ENCODE data around the gene FHIT.

FHIT gene

DNA sequence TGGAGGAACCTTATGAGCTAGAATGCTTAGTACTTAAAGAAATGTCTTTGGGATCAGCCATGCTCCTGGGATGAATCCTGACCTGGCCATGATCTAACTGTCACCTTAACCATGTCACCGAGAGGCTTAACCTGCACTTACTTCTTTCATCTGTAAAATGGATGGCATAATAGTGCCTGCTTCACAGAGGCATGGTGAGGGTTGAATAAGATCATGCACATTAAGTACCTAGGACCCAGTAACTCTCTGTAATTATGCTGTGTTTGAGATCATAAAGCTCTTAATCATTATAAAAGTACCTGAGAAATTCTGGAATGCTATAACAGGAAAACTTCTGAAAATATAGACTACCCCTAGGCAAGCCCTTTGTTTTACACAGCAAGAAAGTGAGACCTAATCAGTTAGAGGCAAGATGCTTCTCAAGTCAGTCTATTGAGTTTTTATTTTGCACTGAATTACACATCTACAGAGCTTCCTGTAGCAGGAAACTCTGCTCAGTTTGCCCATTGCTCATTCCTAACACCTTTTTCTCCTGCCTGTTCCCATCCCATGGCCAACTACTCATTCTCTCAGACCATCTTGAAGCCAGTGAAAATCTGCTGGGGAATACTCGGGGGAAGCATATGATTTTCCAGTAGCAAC, 1185.9 kb downstream of the FHIT start:
- no peak for DNase-seq

DNA sequence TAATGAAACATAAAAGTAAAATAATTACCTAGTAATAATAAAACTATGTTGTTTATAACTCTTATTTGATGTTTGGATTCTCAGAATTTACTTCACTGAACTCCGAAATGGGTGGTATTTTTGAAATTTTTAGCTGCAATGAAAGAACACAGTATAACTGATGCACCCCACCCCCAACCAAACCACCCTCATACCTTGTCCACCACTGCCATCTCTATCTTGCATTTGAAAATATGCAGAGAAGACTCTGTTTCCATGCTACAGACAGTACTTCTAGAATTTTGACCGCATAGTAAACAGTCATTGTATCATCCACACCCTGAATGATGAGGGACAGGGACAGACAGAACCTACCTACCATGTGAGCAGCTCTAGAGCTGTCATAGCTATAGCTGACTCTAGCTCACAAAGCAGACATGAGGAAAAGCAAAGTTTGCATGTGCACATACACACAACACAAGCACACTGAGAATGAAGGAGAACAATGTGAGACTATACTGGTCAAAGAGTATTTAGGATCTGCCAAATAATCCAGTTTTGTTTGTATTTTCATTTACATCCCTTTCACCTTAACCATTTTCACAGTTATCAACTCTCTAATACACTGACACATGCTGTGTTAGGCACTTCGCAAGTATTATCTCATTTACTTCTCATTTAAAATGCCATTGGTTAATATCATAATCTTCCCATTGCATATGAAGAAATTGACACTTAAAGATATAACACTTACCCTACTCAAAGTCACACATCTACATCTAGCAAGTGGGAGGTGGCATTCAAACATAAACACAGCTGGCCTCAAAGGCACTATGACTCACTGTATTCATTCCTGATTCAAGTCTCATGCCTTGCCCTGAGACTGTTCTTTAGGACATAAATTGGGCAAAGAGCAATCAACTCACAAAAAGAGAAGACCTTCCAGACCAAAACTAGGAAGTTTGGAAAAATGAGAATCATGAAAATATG, 1186.8 kb downstream of the FHIT start:
- DNase-seq, result peak; percentile 46

DNA sequence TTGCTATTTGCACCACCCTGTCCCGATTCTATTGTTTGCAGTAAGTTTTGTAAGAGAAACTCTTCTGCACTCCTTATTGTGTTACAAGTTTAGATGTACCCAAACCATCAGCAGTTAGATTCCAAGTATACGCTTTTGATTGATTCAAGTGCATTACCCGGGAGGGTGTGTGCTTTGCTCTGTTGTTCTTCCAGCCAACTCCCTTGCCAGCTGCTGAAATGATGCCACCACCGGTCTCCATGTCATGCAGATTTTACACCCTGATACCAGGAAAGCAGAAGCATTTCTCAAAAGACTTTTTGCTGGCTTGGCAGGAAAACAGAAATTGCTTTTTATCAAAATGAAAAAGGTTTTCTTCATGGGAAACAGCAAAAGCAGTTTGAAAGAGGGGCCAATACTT, 1194.8 kb downstream of the FHIT start:
- DNase-seq, result no peak

DNA sequence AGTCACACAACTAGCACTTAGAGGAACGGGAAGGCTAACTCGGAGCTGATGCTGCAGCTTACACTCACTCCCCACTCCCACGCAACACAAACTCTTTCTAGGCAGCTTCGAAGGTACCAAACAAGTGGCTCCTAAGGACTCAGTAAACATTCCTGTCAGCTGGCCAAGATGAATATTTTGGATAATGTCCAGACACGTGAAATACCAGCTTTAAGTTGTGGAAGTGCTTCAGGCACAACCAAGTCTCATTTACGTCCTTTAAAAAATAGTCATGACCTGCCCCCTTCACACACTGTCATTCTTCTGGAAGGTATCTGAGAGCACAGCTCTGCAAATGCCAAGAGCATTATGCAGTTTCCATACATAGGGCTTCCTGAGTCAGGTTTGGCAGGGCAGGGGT, 1195.5 kb downstream of the FHIT start:
- DNase-seq, result no peak

DNA sequence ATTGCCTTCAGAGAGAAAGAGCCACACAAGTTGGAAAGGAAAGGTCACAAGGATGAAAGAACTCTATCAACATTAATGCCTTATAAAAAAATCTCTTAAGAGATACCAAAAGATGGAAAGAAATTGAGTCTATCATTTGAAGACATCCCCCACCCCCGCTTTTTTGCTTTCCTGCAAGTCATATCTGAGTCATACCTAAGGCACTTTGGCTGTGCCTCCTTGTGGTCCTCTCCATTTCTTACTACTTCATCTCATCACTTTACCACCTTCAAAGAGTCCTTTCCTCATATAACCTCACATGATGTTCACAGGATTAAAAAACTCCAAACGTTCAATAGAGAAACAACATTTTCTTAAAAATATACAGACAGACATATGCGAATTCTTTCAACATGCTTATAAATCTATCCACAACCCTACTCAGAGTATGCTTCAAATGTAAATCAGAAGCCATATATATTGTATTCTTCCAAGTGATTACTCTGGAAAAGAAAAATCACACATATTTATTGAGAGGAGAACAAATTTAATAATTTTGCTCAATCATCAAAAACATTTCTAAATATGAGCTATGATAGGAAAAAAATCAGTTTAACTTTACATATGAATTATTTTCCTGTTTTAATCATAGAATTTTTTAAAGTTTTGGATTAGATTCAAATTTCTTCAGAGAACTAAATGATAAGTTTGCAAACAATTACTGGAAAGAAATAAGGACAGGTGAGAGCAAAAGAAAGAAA, 1197.6 kb downstream of the FHIT start:
- DNase-seq, result no peak

DNA sequence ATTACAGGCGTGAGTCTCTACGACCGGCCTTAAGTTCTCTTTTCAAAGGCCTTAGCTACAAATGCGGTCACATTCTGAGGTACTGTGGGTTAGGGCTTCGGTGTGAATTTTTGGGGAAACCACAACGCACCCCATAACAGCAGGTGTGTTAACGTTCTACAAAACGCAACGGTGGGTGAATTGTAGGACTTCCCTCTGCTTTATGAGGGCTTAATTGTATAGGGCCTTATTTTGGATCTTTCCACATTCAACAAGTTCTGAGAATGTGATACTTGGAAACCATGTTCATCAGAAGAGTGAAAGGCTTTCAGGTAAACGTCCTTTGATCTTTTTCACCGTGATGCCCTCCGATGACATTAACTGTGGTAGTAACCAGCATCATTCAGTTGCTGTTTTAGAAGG, 1202.8 kb downstream of the FHIT start:
- DNase-seq, result no peak

DNA sequence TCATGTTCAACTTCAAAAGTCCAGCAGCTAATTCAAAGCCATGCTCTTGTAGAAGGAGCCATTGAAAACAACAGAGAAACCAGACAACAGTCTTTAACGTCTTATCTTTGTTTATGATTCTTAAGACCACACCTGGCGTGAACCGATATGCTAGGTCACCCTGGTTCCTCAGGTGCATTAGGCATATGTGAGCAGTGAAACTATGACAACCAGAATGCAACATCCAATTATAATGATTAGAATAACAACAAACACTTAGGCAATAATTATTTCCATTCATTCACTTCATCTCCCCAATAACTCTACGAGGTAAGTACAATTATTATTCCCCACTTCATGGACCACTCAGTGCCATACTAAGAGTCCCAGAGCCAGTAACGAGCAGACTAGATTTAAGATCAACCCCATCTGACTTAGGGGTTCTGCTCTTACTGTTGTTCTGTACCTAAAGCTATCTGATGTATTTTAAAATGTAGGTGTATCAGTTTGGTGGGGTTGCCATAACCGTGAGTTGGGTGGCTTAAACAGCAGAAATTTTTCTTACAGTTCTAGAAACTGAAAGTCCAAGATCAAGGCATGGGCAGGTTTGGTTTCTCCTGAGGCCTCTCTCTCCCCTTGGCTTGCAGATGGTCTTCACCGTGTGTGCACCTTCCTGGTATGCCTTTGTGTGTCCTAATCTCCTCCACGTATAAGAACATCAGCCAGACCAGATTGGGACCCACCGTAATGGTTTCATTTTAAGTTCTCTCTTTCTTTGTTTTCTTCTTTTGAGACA, 1203.6 kb downstream of the FHIT start:
- DNase-seq, result no peak

DNA sequence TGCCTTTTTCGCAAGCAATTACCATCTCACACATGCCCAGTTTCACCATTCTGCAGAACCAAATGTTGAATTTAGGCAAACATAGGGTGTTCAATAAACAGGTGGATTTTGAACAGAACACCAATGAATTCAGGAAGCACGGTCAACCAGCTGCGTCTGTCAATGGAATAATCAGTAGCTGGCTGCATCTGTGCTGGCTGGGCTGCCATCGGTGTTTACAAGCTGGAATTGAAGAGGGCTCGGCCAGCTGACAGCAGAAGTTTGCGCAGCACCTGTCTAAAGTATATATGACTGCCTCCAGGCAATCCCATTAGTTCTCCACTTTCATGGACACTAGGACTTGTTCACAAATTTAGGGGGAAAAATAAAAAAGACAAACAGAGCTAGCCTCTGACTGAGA, 1205.0 kb downstream of the FHIT start:
- DNase-seq, result peak; percentile 39

DNA sequence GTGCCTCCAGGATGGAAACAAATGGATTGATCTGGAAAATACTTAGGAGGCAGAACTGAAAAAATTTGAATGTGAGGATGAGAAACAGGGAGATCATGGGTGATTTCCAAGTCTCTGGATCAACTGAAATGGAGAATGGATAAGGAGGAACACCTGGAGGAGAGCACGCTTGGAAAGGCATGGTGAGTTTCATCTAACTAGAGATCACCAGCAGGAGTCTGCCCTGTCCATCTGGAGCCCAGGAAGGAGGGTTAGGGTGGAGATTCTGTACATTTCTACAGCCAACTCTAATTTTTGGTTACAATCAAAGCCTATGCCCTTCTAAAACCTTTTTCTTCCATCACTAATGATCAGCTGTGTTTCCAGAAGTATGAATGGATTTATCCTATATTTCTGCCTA, 1205.6 kb downstream of the FHIT start:
- peak; percentile 7 for DNase-seq

DNA sequence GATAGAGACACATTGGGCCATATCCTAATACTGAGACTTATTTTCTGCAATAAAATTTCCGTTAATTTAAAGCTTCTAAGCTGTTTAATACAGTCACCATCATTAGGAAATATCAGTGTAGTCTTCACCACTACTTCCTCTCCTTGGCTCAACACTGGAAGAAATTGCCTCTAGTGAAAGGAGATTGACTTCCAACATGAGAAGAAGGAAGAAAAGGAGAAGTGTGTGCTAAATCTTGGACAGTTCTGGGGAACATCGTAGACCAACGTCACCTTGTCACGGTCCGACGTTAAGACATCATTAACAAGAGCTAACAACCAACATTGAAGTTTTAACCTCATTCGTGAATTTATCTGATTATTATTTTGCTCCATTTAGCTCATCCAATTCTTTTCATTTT, 1214.4 kb downstream of the FHIT start:
- DNase-seq, result no peak

DNA sequence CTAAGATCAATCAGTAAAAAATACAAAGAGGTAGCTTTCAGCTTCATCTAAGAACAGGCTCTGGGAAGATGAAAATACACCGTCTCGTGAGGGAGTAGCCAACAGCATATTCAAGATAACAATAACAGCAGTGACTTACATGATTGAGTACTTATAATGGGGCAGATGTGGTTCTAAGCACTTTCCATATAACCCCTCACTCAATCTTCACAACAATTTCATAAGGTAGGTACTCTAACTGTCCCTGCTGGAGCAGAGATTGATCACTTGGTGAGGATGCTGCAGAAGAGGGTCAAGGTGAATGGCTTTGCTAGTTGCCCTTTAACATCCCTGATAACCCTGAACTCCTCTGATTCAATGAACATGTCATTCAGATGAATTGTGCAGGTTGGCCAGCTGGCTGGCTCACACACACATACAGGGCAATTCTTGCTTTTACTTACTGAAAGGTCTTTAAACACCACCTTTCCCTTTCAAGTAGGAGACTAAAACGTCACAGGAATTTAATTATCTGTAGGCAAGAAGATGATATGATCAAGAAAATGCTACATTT, 1217.3 kb downstream of the FHIT start:
- DNase-seq, result no peak

DNA sequence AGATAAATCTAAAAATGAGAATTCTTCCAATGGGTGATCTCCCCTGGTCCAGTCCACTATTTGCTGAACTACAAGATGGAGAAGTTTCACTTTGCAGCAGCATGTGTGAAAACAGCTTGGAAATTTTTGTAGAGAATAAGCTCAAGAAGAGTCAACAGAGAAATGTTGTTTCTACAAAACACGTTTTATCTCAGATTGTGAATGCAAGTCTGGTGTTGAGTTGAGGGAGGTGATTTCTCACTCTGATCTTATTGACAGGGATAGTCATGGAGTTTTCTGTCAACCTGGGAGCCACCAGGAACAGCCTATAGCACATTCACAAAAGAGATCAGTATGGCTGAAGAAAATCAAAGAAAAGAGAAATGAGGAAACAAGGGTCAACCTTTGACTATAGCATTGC, 1220.3 kb downstream of the FHIT start:
- DNase-seq, result no peak

DNA sequence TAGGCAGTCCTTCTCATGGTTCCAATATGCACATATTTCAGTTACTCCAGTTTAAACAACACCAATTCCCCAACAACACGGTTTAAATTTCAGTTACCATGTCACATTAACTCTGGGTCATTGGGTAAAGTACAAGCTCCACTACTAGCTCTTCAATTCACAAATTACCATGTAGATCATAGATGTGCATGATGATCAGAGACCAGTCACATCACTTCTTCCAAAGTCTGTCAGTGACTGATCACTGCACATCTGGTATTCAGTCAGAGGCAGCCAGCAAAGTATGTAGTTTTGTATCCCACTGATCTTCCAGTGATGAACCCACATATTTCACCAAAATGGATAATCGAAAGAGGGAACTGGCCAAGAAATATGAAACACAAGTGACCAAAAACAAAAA, 1223.0 kb downstream of the FHIT start:
- no peak for DNase-seq

DNA sequence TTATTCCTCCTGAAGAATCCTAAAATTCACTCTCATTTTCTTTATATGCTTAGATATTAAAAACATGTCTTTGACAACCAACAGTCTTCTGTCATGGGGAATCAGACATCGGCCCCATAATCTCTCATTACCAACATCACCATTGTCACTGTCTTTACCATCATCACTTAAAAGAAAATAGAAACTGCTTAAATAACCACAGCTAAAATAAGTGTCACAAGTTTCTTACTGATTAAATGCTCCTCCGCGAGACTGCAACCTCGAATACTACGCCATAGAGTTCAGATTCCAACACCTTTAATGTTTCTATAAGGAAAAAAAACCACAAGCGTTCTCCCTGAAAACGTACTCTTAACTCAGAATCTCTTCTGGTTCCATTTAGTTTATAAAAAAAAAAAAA, 1223.9 kb downstream of the FHIT start:
- DNase-seq, result no peak

DNA sequence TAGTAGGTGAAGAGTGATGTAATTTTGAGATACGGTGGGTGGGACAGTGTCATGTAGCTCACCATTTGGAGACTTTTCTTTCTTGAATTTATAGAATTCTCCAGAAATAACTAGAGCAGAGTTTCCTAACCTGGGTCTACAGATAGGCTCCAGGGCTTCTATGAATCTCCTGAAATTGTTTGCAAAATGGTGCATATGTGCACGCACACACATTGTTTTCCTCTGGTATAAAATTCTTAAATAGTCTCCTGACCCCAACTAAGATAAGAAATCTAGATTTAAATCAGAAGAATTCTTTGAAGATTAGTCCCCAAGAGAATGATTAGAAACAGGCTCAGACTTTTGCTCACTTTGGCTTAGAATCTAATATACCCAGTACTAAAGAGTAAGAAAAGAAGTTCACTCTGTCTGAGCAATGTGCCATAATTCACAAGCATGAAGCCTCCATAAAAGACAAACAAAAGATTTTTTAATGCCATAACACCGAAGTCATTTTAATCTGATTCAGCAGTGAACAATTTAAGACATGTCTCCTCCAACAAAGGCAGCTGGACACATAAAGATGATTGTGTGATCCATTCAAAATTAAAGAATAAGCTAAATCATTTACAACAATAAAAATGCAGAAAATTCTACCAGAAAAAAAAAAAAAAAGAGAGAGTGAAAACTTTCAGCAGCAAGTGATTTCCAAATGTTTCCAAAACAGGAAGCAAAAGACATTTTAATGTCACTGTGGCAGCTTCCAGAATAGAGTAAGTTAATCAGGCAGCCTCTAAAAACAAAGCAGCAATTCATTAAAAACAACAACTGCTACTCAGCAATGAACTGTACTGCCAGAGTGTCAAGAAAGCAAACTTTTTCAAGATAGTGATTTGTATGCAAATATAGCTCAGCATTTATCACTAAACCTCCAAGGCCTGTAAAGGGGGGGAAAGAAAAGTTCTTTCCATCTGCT, 1225.9 kb downstream of the FHIT start:
- DNase-seq, result no peak

DNA sequence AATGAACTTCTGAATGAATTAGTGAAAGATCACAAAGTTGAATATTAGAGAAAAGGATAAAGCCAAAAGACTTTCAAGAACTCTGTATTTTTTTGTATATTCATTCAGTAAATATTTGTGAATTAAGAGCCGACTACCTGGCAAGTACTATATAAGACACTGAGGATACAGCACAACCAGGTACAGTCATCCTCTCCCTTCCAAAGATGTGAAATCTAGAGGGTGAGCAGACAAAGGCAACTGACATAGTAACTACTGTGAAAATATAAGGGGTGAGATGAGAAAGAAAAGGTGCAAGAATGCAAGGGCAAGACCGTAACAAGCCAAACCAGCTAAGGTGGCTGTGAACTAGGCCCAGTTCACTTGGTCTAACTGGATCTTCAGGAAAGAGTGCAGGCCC, 1226.9 kb downstream of the FHIT start:
- no peak for DNase-seq

DNA sequence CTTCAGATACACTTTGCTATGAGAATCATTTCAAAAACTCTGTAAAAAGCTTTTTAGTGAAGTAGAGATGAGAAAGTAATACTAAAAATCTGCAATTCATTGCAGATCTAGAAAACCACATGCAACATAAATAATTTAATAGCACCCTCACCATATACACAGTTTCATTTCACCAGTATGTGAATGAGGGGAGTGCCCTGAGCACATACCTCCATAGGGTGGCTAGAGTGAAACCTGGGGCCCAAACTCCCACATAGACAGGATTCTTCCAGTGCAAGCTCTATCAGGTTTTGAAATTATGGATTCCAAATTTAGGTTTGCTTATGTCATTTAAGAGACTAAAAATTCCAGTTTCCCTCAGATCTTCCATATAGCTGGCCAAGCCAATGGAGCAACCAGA, 1228.1 kb downstream of the FHIT start:
- DNase-seq, result no peak

DNA sequence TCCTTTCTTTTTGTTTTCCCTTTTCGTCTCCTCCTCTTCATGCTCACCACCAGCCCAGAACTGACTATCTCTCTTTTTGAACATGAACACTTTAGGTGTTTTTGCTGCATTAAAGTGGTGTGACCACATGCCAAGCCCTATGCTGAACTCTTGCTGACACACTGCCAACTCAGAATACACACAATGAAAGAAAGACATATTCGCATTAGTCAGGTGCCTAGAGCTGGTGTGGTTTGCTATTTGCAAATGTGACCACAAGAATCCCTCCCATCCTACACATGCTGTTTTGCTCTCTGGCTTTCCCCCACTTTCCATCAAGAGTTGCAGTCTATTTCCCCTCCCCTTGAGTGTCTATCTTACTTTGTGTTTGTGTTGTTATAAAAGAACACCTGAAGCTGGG, 1233.6 kb downstream of the FHIT start:
- DNase-seq, result no peak

DNA sequence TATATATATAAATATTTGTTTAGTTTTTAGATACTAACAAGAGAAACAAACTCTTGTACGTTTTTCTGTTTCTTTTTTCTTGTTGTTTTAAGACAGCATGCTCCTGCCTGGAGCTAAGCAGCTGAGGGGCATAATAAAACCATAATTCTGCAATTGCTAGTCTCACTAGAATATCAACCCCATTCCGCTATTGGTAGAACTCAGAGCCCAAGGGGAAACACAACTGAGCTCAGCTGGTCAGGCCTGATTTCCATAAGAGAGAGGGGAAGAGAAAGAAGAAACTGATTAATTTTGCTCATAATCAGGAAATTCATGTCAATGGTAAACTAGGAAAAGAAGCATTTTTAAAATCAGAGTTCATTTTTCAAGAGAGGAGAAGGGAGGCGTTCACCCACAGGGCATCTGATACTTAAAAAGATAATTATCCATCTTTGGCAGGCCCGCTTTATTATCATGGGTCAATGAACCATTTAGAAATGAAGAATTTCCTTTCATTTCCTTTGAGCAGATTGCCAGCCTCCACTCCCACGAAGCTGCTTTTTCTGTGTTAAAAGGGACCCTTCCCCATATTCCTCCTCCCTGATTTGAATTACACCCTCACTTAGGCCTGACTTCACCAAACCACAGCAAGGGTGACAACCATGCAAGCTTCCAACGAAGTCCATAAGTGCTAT, 1236.1 kb downstream of the FHIT start:
- no peak for DNase-seq

DNA sequence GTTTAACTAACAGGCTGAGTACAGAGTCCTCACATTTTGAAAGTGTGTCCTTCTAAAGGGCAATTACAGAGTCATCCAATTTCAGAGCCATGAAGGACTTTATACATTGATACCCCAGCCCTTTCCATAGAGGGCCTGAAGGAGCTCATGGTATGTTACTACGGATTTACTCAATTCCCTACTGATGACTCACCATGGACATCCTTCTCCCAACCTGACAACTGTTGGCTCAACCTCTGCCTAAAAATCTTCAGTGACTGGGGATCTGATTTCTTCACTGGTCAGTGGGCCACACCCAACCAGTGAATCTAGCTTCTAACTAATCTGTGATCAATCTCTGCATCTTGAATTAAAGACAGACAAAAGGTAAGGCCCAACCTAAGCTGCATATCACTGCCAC, 1238.0 kb downstream of the FHIT start:
- no peak for DNase-seq

DNA sequence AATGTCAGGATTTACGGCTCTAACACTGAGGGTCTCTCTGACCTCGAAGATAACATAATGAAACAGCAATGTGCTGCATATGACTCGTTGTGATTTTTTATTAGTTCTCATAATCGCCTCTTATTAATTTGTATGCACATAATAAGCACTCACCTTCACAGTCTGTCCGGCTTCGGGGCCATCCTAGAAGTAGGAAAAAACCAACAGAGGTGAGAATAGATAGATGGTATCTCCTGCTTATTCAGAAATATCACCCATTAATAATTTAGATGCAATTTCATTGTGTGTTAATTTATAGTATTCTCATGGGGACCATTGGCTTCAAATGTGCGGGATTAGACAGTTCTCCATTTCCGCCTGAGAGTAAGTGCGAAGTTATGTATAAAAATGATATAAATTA, 1240.0 kb downstream of the FHIT start:
- no peak for DNase-seq

All from DMS53 (cell line).